Measurements from ENCODE around the gene OR13C8.

GRCh38 chr9:104553261-104553660, 15.7 kb upstream of the OR13C8 start:
- TF ChIP-seq, protein P1, sequence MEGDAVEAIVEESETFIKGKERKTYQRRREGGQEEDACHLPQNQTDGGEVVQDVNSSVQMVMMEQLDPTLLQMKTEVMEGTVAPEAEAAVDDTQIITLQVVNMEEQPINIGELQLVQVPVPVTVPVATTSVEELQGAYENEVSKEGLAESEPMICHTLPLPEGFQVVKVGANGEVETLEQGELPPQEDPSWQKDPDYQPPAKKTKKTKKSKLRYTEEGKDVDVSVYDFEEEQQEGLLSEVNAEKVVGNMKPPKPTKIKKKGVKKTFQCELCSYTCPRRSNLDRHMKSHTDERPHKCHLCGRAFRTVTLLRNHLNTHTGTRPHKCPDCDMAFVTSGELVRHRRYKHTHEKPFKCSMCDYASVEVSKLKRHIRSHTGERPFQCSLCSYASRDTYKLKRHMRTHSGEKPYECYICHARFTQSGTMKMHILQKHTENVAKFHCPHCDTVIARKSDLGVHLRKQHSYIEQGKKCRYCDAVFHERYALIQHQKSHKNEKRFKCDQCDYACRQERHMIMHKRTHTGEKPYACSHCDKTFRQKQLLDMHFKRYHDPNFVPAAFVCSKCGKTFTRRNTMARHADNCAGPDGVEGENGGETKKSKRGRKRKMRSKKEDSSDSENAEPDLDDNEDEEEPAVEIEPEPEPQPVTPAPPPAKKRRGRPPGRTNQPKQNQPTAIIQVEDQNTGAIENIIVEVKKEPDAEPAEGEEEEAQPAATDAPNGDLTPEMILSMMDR (IDR thresholded peaks at IDR 0.05) = no peak
- TF ChIP-seq POLR2A (IDR thresholded peaks at IDR 0.05) = no peak
